ENCODE data around the gene DGKI. TPM values are rescaled to one million over a fixed set of nuclear protein-coding genes. Genes with fewer than 3 reads are reported as not detected.

DGKI gene
- total RNA-seq, 1 experiment from 2014 or later = 0.41 TPM

DNA sequence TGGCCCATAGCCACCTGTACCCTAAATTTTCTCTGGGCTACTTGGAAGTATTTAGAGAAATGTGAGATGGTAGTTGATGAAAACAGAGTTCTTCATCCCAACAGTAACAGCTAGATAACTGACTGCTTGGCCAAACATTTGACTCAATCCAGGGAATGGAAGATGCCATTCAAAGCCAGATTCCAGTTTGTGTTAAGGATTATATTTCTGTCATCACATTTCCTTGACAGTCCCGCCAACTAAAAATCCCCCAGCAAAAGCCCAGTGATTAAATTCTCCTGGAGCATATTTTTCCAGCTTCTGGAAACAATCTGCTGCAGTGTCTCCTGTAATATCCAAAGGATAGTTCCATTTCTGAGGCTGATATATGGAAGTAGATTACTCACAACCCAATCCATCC lies 457.9 kb downstream of the DGKI start:
- no peak overlapping the region for H3K27ac ChIP-seq
- H3K4me1 ChIP-seq (replicated peaks; ENCODE audit: insufficient read depth) = no peaks in the 10 kb centered on the region
- H3K79me2 ChIP-seq (ENCODE audit: low read depth) = no peaks in the 10 kb centered on the region
- H3K36me3 ChIP-seq (ENCODE audit: low read depth) = no peaks in the 10 kb centered on the region
- no peaks in the 10 kb centered on the region for H4K20me1 ChIP-seq (ENCODE audit: insufficient read depth)
- no peak overlapping the region for H3K4me2 ChIP-seq
- ChIA-PET CTCF (no interaction called here), POLR2A (ENCODE audit: unreplicated experiment) (no interaction called here)
- no peaks in the 10 kb centered on the region for H3K27me3 ChIP-seq (ENCODE audit: insufficient read depth, low read depth)
- BruUV-seq (replicated peaks) = no TSS peak
- H2AFZ ChIP-seq = no peak overlapping the region
- no peak for DNase-seq
- intact Hi-C loops (cut with micrococcal nuclease; ENCODE audit: unreplicated experiment) = no loop called here
- H3F3A ChIP-seq (ENCODE audit: insufficient read depth, low read depth) = no peaks in the 10 kb centered on the region
- TF ChIP-seq EZH2 (IDR thresholded peaks at IDR 0.05; ENCODE audit: low read depth) = no peak
- TF ChIP-seq, protein P1, sequence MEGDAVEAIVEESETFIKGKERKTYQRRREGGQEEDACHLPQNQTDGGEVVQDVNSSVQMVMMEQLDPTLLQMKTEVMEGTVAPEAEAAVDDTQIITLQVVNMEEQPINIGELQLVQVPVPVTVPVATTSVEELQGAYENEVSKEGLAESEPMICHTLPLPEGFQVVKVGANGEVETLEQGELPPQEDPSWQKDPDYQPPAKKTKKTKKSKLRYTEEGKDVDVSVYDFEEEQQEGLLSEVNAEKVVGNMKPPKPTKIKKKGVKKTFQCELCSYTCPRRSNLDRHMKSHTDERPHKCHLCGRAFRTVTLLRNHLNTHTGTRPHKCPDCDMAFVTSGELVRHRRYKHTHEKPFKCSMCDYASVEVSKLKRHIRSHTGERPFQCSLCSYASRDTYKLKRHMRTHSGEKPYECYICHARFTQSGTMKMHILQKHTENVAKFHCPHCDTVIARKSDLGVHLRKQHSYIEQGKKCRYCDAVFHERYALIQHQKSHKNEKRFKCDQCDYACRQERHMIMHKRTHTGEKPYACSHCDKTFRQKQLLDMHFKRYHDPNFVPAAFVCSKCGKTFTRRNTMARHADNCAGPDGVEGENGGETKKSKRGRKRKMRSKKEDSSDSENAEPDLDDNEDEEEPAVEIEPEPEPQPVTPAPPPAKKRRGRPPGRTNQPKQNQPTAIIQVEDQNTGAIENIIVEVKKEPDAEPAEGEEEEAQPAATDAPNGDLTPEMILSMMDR (conservative IDR thresholded peaks at IDR 0.05) = no peak
- H3K9me2 ChIP-seq (ENCODE audit: insufficient read depth) = no peaks in the 10 kb centered on the region; the same call in 1 of the 2 replicates
- H3K4me3 ChIP-seq = no peak overlapping the region
- H3K9me3 ChIP-seq (ENCODE audit: insufficient read depth, low read depth) = no peaks in the 10 kb centered on the region

DNA sequence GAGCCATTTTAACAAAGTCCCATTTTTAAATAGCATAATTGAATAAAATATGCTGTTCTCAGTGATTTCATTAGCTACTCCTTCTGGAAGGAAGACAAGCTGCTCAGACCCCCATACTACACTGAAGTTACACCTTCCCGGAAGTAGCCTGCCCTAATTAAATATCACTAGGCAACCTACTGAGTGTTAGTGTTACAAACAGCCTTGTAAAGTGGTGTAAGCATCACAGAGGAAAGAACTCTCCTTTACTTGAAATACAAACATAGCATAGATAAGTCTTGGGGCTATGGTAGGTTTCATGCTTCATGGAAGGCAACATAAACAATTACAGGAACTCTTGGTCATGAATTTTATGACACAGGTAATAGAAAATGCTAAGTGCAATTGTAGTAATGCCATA lies 459.8 kb downstream of the DGKI start:
- Histone ChIP-seq H3K4me1 (replicated peaks; ENCODE audit: insufficient read depth) (no peaks in the 10 kb centered on the region), H3K27me3 (ENCODE audit: insufficient read depth, low read depth) (no peaks in the 10 kb centered on the region), H3K4me2 (no peak overlapping the region), H3F3A (ENCODE audit: insufficient read depth, low read depth) (no peaks in the 10 kb centered on the region), H4K20me1 (ENCODE audit: insufficient read depth) (no peaks in the 10 kb centered on the region), H3K4me3 (no peak overlapping the region), H3K79me2 (ENCODE audit: low read depth) (no peaks in the 10 kb centered on the region), H2AFZ (no peak overlapping the region), H3K27ac (no peak overlapping the region), H3K9me2 (ENCODE audit: insufficient read depth) (no peaks in the 10 kb centered on the region; the same call in 1 of the 2 replicates), H3K36me3 (ENCODE audit: low read depth) (no peaks in the 10 kb centered on the region), H3K9me3 (ENCODE audit: insufficient read depth, low read depth) (no peaks in the 10 kb centered on the region)
- BruUV-seq (replicated peaks) = no TSS peak
- ChIA-PET CTCF (no interaction called here), POLR2A (ENCODE audit: unreplicated experiment) (no interaction called here)
- intact Hi-C loops (cut with micrococcal nuclease; ENCODE audit: unreplicated experiment) = no loop called here
- no peak for DNase-seq
- TF ChIP-seq EZH2 (IDR thresholded peaks at IDR 0.05; ENCODE audit: low read depth) = no peak
- TF ChIP-seq, protein P1 (conservative IDR thresholded peaks at IDR 0.05) = no peak

DNA sequence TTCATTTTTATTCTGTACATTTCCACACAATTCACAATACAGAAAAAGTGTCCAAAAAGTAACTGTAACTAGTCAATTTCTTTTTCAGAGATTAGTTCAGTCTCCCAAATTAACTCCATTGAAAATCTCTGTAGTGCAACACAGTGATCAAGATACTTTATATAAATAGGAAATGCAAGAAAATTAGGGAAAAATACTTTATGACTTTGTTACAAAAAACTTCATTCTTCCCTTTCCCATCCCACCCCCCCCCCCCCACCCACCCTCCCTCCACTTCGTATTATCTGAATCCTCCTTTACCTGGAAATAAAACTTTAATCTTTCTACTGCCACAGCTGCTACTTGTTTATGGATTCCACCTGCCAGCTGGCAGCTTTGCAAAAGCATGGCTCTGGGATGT lies 465.7 kb downstream of the DGKI start:
- Histone ChIP-seq H4K20me1 (ENCODE audit: insufficient read depth) (no peaks in the 10 kb centered on the region), H3K4me1 (replicated peaks; ENCODE audit: insufficient read depth) (no peaks in the 10 kb centered on the region), H3K27ac (no peak overlapping the region), H3K4me2 (no peak overlapping the region), H3K9me2 (ENCODE audit: insufficient read depth) (no peaks in the 10 kb centered on the region), H2AFZ (no peak overlapping the region), H3K4me3 (no peak overlapping the region), H3K9me3 (ENCODE audit: insufficient read depth, low read depth) (no peaks in the 10 kb centered on the region), H3F3A (ENCODE audit: insufficient read depth, low read depth) (no peaks in the 10 kb centered on the region), H3K27me3 (ENCODE audit: insufficient read depth, low read depth) (no peaks in the 10 kb centered on the region), H3K79me2 (ENCODE audit: low read depth) (no peaks in the 10 kb centered on the region), H3K36me3 (ENCODE audit: low read depth) (no peaks in the 10 kb centered on the region)
- no TSS peak for BruUV-seq (replicated peaks)
- CTCF ChIA-PET = no interaction called here
- intact Hi-C loops (cut with micrococcal nuclease; ENCODE audit: unreplicated experiment) = no loop called here
- POLR2A ChIA-PET (ENCODE audit: unreplicated experiment) = no interaction called here
- TF ChIP-seq EZH2 (IDR thresholded peaks at IDR 0.05; ENCODE audit: low read depth) = no peak
- TF ChIP-seq, protein P1 (conservative IDR thresholded peaks at IDR 0.05) = no peak
- no peak for DNase-seq
